ENCODE data around the gene EEA1.

GRCh38 chr12:92745856-92746550 lies 183.1 kb downstream of the EEA1 start:
- TF ChIP-seq RBBP5 (IDR thresholded peaks at IDR 0.05; ENCODE audit: borderline replicate concordance, low read depth, low read length) (no peak), CTCF (IDR thresholded peaks at IDR 0.05; ENCODE audit: control extremely low read depth in 1 of 3, insufficient read depth in 1 of 3, low read depth in 1 of 3, low read length in 3 of 3) (no peak), RAD21 (IDR thresholded peaks at IDR 0.05 in 1 of 2, conservative IDR thresholded peaks at IDR 0.05 in 1 of 2; ENCODE audit: low read depth in 2 of 2, low read length in 2 of 2) (no peak), HDAC2 (IDR thresholded peaks at IDR 0.05; ENCODE audit: borderline replicate concordance in 1 of 2, low read depth in 2 of 2, low read length in 2 of 2) (no peak), SP1 (IDR thresholded peaks at IDR 0.05; ENCODE audit: low read depth, low read length) (no peak), EZH2 (IDR thresholded peaks at IDR 0.05; ENCODE audit: low read depth, low read length, severe bottlenecking) (no peak), POLR2A (IDR thresholded peaks at IDR 0.05; ENCODE audit: control extremely low read depth in 1 of 2, low read depth in 2 of 2, low read length in 2 of 2) (no peak), FOSL1 (IDR thresholded peaks at IDR 0.05; ENCODE audit: insufficient read depth, low read depth, low read length) (no peak), USF2 (IDR thresholded peaks at IDR 0.05; ENCODE audit: low read length) (no peak), GTF2F1 (IDR thresholded peaks at IDR 0.05; ENCODE audit: borderline replicate concordance, low read depth, low read length) (no peak)

Data from H1 (cell line).